ENCODE measurements around the gene NUP58.

The NUP58 gene

GRCh38 chr13:25371875-25372283 is 70.5 kb downstream of the NUP58 start, which contains the start of gene ATP8A2:
Gene ATP8A2 (plus strand): TSS chr13:25371974. CDS start chr13:25372213, 239 bp downstream.
- no peak within 1 kb of the TSS for H3K4me3 ChIP-seq (ENCODE audit: control insufficient read depth, low read depth, low read length)
- no peak for TF ChIP-seq CTCF (conservative IDR thresholded peaks at IDR 0.05; ENCODE audit: control insufficient read depth, insufficient read depth, low read depth, low read length)
- no peak for DNase-seq (ENCODE audit: low read depth)

DNA sequence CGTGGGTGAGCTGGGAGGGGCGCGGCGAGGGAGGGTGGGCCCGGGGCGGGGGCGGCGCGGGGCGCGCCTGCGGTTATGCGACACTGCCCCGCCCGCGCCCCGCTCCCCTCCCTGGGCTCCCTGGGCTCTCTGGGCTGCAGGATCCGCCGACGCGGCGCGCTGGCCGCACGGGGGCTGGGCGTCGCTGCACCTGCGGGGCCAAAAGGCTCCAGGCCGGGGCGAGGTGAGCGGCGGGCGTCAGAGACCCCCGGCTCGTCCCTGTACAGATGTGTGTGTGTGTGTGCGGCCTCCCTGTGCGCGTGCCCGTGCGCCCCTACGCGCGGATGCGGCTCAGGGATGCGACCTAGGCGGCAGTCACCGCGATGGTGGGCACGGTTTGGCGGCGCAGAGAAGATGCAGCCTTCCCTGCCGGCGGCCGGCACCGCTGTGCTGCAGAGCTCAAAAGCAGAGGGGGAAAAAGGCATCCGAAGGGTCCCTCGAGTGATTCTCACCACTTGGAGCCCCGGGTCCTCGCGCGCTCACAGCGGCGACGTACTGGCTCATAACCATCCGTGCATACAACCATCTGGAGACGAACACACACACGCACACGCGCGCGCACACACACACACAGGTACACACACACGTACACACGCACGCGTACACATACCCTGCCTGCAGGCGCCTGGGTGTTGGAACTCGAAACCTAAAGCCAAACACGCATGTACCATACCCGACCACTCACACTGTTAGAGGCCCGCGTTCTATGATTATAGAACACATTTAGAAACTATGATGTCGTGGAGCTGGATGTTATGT is 71.1 kb downstream of the NUP58 start:
- no peak for TF ChIP-seq CTCF (conservative IDR thresholded peaks at IDR 0.05; ENCODE audit: control insufficient read depth, insufficient read depth, low read depth, low read length)
- no peak for DNase-seq (ENCODE audit: low read depth)
- H3K4me3 ChIP-seq (ENCODE audit: control insufficient read depth, low read depth, low read length), result no peak overlapping the region

DNA sequence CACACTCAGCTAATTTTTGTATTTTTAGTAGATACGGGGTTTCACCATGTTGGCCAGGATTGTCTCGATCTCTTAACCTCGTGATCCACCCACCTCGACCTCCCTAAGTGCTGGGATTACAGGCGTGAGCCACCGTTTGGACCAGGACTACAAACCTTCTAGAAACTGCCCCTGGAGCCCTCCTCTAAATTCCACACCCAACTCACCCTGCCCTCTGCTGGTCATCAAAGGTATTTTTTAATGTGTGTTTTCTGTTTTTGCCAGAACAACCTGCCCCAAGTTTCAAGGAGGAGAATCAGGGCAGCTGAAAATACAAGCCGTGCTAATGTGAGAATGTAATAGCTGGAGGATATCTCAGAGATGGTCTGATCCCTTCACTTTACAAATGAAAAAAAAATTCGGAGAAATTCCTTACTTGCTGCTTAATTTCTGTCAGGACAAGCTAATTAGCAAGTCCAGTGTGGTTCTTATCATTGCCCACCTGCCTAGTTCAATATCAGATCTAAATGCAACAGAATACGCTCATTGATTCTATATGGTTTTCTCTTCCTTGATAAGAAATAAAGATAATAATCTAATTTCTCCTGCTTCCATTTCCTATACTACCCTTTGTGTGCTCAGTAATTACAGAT is 74.4 kb downstream of the NUP58 start:
- peak; percentile 46 for DNase-seq (ENCODE audit: low read depth)
- H3K4me3 ChIP-seq (ENCODE audit: control insufficient read depth, low read depth, low read length), result no peak overlapping the region
- TF ChIP-seq CTCF (conservative IDR thresholded peaks at IDR 0.05; ENCODE audit: control insufficient read depth, insufficient read depth, low read depth, low read length), result peak; percentile 66

- H3K4me3 ChIP-seq (ENCODE audit: control insufficient read depth, low read depth, low read length), result no peak overlapping the region
- DNase-seq (ENCODE audit: low read depth), result no peak
Observed at GRCh38 chr13:25377244-25377962, 76.0 kb downstream of the NUP58 start.

DNA sequence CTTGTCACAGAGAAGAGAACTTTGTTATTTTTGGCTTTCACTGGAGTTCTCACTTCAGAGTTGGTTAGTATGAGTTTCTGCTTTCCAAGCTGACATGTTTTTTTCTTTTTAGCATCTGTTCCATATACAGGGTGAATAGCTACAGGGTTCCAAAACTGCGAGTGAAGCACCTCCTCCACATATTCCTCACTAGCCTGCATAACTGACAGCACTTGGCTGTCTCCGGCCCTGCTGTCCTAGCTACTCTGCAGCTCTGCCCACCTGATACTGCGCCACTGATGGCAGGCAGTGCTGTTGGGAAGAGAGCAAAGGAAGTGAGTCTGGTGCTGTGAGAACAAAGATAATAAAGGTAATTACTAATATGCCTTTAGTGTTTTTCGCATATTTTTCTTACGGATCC is 77.1 kb downstream of the NUP58 start:
- DNase-seq (ENCODE audit: low read depth), result no peak
- no peak overlapping the region for H3K4me3 ChIP-seq (ENCODE audit: control insufficient read depth, low read depth, low read length)
- no peak for TF ChIP-seq CTCF (conservative IDR thresholded peaks at IDR 0.05; ENCODE audit: control insufficient read depth, insufficient read depth, low read depth, low read length)

More at GRCh38 chr13:25377244-25377962, 76.0 kb downstream of the NUP58 start:
- no peak for TF ChIP-seq CTCF (conservative IDR thresholded peaks at IDR 0.05; ENCODE audit: control insufficient read depth, insufficient read depth, low read depth, low read length)

GRCh38 chr13:25379011-25379410 is 77.6 kb downstream of the NUP58 start:
- H3K4me3 ChIP-seq (ENCODE audit: control insufficient read depth, low read depth, low read length), result no peak overlapping the region
- TF ChIP-seq CTCF (conservative IDR thresholded peaks at IDR 0.05; ENCODE audit: control insufficient read depth, insufficient read depth, low read depth, low read length), result no peak
- DNase-seq (ENCODE audit: low read depth), result no peak

All from fibroblast of mammary gland (primary cell).